Neural cell (in vitro differentiated cells): ENCODE measurements around the gene CAMK1D. TPM values are rescaled to one million over a fixed set of nuclear protein-coding genes. Genes with fewer than 3 reads are reported as not detected.

ENCODE experiments used
- H2AFZ ChIP-seq: fragments of 200-600, 300-800 bp; sonication (generic), shearing (Covaris generic); 2 replicates; pipeline ENCODE4 v1.6.0; 2014; ENCODE audit warnings: low read depth, mild to moderate bottlenecking, antibody characterized with exemption, low read length, moderate library complexity
- H3F3A ChIP-seq: fragments of 200-600 bp; shearing (Covaris generic); 2 replicates; pipeline ENCODE4 v1.6.1; 2016; ENCODE audit warnings: mild to moderate bottlenecking, moderate library complexity, mixed read lengths, antibody characterized with exemption, low read length; ENCODE audit not compliant: insufficient read depth, poor library complexity, severe bottlenecking
- H3K27ac ChIP-seq: fragments of 200-600, 300-800 bp; sonication (generic), shearing (Covaris generic); 2 replicates; pipeline ENCODE4 v1.5.1; 2014; ENCODE audit warnings: mild to moderate bottlenecking, low read length, moderate library complexity
- H3K27me3 ChIP-seq: fragments of 300-800, 200-600 bp; sonication (generic), shearing (Covaris generic); 2 replicates; pipeline ENCODE4 v1.6.0; 2014; ENCODE audit warnings: mild to moderate bottlenecking, low read depth, low read length, moderate library complexity; ENCODE audit not compliant: insufficient read depth
- H3K36me3 ChIP-seq: fragments of 300-800, 200-600 bp; sonication (generic), shearing (Covaris generic); 2 replicates; pipeline ENCODE4 v1.5.1; 2014; ENCODE audit warnings: mild to moderate bottlenecking, antibody characterized with exemption, low read length, moderate library complexity; ENCODE audit not compliant: insufficient read depth
- H3K4me2 ChIP-seq: fragments of 300-800, 200-600 bp; sonication (generic), shearing (Covaris generic); 2 replicates; pipeline ENCODE4 v1.6.0; 2014; ENCODE audit warnings: mild to moderate bottlenecking, low read length
- H3K4me3 ChIP-seq: fragments of 300-800, 200-600 bp; sonication (generic), shearing (Covaris generic); 2 replicates; pipeline ENCODE4 v1.5.1; 2014; ENCODE audit warnings: mild to moderate bottlenecking, low read length, moderate library complexity
- H3K79me2 ChIP-seq: fragments of 200-600 bp; shearing (Covaris generic); replicated peaks from 2 replicates; pipeline ENCODE4 v1.6.0; 2014; ENCODE audit warnings: mild to moderate bottlenecking, low read length, moderate library complexity; ENCODE audit not compliant: insufficient read depth
- H3K9ac ChIP-seq: fragments of 300-800, 200-600 bp; sonication (generic), shearing (Covaris generic); 2 replicates; pipeline ENCODE4 v1.6.1; 2016; ENCODE audit warnings: mild to moderate bottlenecking, low read length, mixed read lengths
- H3K9me2 ChIP-seq: fragments of 200-600 bp; shearing (Covaris generic); 2 replicates; pipeline ENCODE4 v1.6.1; 2016; ENCODE audit warnings: mild to moderate bottlenecking, low read length, mixed read lengths; ENCODE audit not compliant: insufficient read depth
- H3K9me3 ChIP-seq: fragments of 200-600, 300-800 bp; sonication (generic), shearing (Covaris generic); 2 replicates; pipeline ENCODE4 v1.6.1; 2016; ENCODE audit warnings: mild to moderate bottlenecking, mixed run types, low read length, moderate library complexity, mixed read lengths
- H4K20me1 ChIP-seq: fragments of 200-600 bp; shearing (Covaris generic); 2 replicates; pipeline ENCODE4 v1.6.1; 2016; ENCODE audit warnings: mild to moderate bottlenecking, mixed run types; ENCODE audit not compliant: insufficient read depth
- CTCF ChIP-seq: fragments of 450-650 bp; IDR thresholded peaks from 2 replicates; pipeline ENCODE4 v1.5.1; 2014; ENCODE audit warnings: antibody characterized with exemption, mild to moderate bottlenecking, moderate library complexity; ENCODE audit not compliant: poor library complexity, severe bottlenecking
- EP300 ChIP-seq: fragments of 450-650 bp; conservative IDR thresholded peaks from 2 replicates; pipeline ENCODE4 v1.6.1; 2014; ENCODE audit warnings: antibody characterized with exemption, mild to moderate bottlenecking, moderate library complexity; ENCODE audit not compliant: poor library complexity, severe bottlenecking
- EZH2 ChIP-seq: fragments of 200-600, 300-800 bp; shearing (Covaris generic), sonication (generic); IDR thresholded peaks from 2 replicates; pipeline ENCODE4 v1.6.1; 2014; ENCODE audit warnings: antibody characterized with exemption, low read length, borderline replicate concordance, mild to moderate bottlenecking; ENCODE audit not compliant: insufficient read depth, poor library complexity, severe bottlenecking
- MXI1 ChIP-seq: fragments of 450-650 bp; conservative IDR thresholded peaks from 2 replicates; pipeline ENCODE4 v1.6.1; 2014; ENCODE audit warnings: antibody characterized with exemption, mild to moderate bottlenecking; ENCODE audit not compliant: poor library complexity, severe bottlenecking
- POLR2AphosphoS5 ChIP-seq: IDR thresholded peaks from 2 replicates; pipeline ENCODE4 v1.6.1; 2012
- RAD21 ChIP-seq: fragments of 450-650 bp; conservative IDR thresholded peaks from 2 replicates; pipeline ENCODE4 v1.6.1; 2014; ENCODE audit warnings: antibody characterized with exemption, mild to moderate bottlenecking, moderate library complexity
- REST ChIP-seq: IDR thresholded peaks from 2 replicates; pipeline ENCODE4 v1.6.1; 2012; ENCODE audit warnings: borderline replicate concordance
- SMC3 ChIP-seq: fragments of 450-650 bp; conservative IDR thresholded peaks from 2 replicates; pipeline ENCODE4 v1.6.1; 2014; ENCODE audit warnings: antibody characterized with exemption, mild to moderate bottlenecking, moderate library complexity; ENCODE audit not compliant: poor library complexity
- TAF1 ChIP-seq: IDR thresholded peaks from 2 replicates; pipeline ENCODE4 v1.6.1; 2012; ENCODE audit warnings: low read depth
- polyA plus RNA-seq: library from polyadenylated mRNA; depleted of rRNA; stranded (reverse); fragments of >200 nt; gene quantifications from 2 replicates; pipeline ENCODE4 v1.2.3, GENCODE V29; 2014

The CAMK1D gene
- polyA plus RNA-seq, 1 donor from 2014 or later = 13.8 TPM

DNA sequence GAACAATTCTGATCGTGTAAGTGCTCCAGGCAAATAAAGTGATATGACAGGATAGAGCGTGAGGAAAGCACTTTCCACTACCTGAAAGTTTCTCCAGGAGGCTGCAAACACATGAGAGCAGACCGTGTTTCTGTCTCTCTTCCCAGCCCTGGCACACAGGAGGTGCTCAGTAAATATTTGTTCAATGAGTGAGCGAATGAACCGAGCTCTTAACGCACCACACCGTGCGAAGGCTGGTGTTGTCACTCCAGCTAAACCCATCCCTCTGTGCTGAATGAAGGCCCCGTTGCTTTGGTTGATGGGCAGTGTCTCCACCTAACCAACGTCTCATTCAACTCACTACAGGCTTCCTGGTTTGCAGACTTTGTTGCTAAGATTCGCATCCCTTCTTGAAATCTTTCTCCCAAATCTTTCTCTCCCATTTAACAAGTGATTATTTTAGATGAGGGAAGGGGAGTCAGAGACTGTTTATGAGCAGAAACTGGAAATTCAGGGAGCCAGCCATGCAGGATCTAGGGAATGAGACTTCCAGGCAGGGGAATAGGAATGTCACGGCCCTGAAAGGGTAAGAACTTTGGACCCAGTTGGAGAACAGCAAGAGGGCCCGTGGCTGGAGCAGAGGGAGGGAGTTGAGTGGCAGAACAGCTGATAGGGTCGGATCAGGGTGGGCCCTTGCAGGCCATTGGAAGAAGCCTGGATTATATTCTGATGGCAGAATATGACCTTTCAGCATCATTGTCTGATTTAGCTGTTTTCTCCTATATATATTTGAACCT, 282.6 kb downstream of the CAMK1D start:
- no peaks in the 10 kb centered on the region for H3K36me3 ChIP-seq
- no peaks in the 10 kb centered on the region for H3F3A ChIP-seq
- no peak overlapping the region for H3K9ac ChIP-seq
- no peaks in the 10 kb centered on the region for H3K9me2 ChIP-seq
- H3K27ac ChIP-seq = no peak overlapping the region
- no peaks in the 10 kb centered on the region for H3K79me2 ChIP-seq
- no peak overlapping the region for H3K4me2 ChIP-seq
- no peak overlapping the region for H3K4me3 ChIP-seq
- H4K20me1 ChIP-seq = no peaks in the 10 kb centered on the region
- no peak overlapping the region for H2AFZ ChIP-seq
- no peaks in the 10 kb centered on the region for H3K9me3 ChIP-seq
- TF ChIP-seq EZH2 (no peak), CTCF (no peak), REST (no peak), POLR2AphosphoS5 (no peak), TAF1 (no peak), EP300 (no peak), MXI1 (no peak), SMC3 (no peak), RAD21 (no peak)
- H3K27me3 ChIP-seq = no peaks in the 10 kb centered on the region

DNA sequence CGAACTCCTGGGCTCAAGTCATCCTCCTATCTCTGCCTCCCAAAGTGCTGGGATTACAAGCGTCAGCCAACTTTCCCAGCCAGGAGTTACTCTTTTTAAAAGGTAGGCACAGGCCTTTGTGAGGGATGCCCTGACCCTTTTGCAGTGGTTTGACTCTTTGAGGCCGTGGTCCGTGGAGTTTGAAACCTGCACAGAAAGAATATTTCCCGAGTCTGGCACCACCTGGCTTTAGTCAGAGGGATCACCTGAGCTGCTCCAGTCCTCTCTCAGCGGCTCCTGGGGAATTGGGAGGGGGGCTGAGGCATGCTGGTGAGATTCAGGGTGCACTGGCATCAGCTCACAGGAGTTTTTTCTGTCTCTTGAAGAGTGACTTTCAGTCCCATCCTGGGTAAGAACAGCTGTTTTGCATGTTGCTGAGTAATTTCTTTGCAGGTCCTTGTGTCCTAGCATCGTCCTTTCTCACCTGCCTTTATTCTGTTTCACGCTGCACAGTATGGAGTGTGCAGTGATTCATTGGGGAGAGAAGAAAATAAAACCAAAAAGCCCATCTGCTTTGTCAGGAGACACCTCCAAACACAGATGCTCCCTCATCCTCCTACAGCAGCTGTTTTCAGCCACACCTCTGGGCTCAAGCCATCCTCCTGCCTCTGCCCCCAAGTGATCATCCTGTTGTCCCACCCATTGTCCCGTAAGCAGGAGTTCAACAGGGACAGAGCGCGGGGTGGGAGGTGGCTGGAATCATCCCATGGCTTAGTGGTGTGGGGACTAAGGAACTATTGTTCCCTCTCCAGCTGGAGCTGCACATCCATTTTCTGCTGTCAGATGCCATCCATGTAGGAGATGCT, 284.7 kb downstream of the CAMK1D start:
- H3K9me2 ChIP-seq = no peaks in the 10 kb centered on the region
- H3K4me3 ChIP-seq = no peak overlapping the region
- no peaks in the 10 kb centered on the region for H3K79me2 ChIP-seq
- H3K4me2 ChIP-seq = no peak overlapping the region
- no peaks in the 10 kb centered on the region for H3F3A ChIP-seq
- H3K27ac ChIP-seq = no peak overlapping the region
- H4K20me1 ChIP-seq = no peaks in the 10 kb centered on the region
- H2AFZ ChIP-seq = no peak overlapping the region
- no peak overlapping the region for H3K9ac ChIP-seq
- H3K27me3 ChIP-seq = no peaks in the 10 kb centered on the region
- TF ChIP-seq SMC3 (no peak), MXI1 (no peak), REST (no peak), RAD21 (no peak), EP300 (no peak), TAF1 (no peak), CTCF (no peak), POLR2AphosphoS5 (no peak), EZH2 (no peak)
- no peaks in the 10 kb centered on the region for H3K36me3 ChIP-seq
- H3K9me3 ChIP-seq = no peaks in the 10 kb centered on the region
